ENCODE results near the gene LCN12.

- no peak for TF ChIP-seq MAX (IDR thresholded peaks at IDR 0.05)
- no peak for TF ChIP-seq EP300 (IDR thresholded peaks at IDR 0.05; ENCODE audit: borderline replicate concordance)
- TF ChIP-seq REST (IDR thresholded peaks at IDR 0.05; ENCODE audit: low read depth) = no peak
- TF ChIP-seq FOXM1 (IDR thresholded peaks at IDR 0.05; ENCODE audit: borderline replicate concordance, low read depth) = no peak
- TF ChIP-seq CEBPB (IDR thresholded peaks at IDR 0.05) = no peak
- no peak; the same call in 1 of the 2 replicates for TF ChIP-seq TCF12 (IDR thresholded peaks at IDR 0.05; ENCODE audit: low read depth)
- TF ChIP-seq EGR1 (IDR thresholded peaks at IDR 0.05) = no peak
- TF ChIP-seq RAD21 (IDR thresholded peaks at IDR 0.05; ENCODE audit: low read depth) = no peak
- TF ChIP-seq TEAD4 (IDR thresholded peaks at IDR 0.05) = no peak
- TF ChIP-seq YY1 (IDR thresholded peaks at IDR 0.05; ENCODE audit: low read depth) = no peak
- no peak for TF ChIP-seq TAF1 (IDR thresholded peaks at IDR 0.05; ENCODE audit: low read depth)
These were observed 25.6 kb downstream of the LCN12 start for GRCh38 chr9:136977649-136978072.

All from Ishikawa (cell line).